ENCODE measurements around the gene VPS9D1. TPM values are rescaled to one million over a fixed set of nuclear protein-coding genes. Genes with fewer than 3 reads are reported as not detected.

The VPS9D1 gene
- total RNA-seq, 1 donor from 2014 or later = 11.3 TPM

- Histone ChIP-seq H3K9me3 (ENCODE audit: insufficient read depth, low read depth, low read length) (no peaks in the 10 kb centered on the region), H3K36me3 (ENCODE audit: insufficient read depth, low read length) (peaks cover 51% of the 10 kb centered on the region), H3K27me3 (ENCODE audit: insufficient read depth, low read length) (no peaks in the 10 kb centered on the region), H3K4me2 (ENCODE audit: low read length) (no peak overlapping the region), H3K9ac (ENCODE audit: low read length) (no peak overlapping the region), H2AFZ (ENCODE audit: low read depth, low read length) (no peak overlapping the region), H3K27ac (ENCODE audit: low read depth, low read length) (no peak overlapping the region), H3K79me2 (ENCODE audit: insufficient read depth, low read length) (peaks cover 17% of the 10 kb centered on the region), H3K4me3 (ENCODE audit: insufficient read depth, low read depth, low read length) (no peak overlapping the region), H3K4me1 (ENCODE audit: insufficient read depth, low read length) (no peaks in the 10 kb centered on the region), H4K20me1 (ENCODE audit: insufficient read depth, low read length) (peaks cover 76% of the 10 kb centered on the region)
- Mint-ChIP-seq H3K27ac (ENCODE audit: unreplicated experiment) (no peak overlapping the region), H3K36me3 (ENCODE audit: low read depth, unreplicated experiment) (peaks cover 24% of the 10 kb centered on the region), H3K4me1 (ENCODE audit: low read depth, unreplicated experiment) (no peaks in the 10 kb centered on the region), H3K4me3 (ENCODE audit: unreplicated experiment) (no peak overlapping the region), H3K27me3 (ENCODE audit: low read depth, unreplicated experiment) (no peaks in the 10 kb centered on the region), H3K9me3 (ENCODE audit: unreplicated experiment) (no peaks in the 10 kb centered on the region)
- TF ChIP-seq EZH2 (IDR thresholded peaks at IDR 0.05; ENCODE audit: insufficient read depth, low read length) (no peak), CTCF (IDR thresholded peaks at IDR 0.05; ENCODE audit: insufficient read depth, low read depth, low read length) (no peak)
- DNase-seq (ENCODE audit: low read depth) (no peak), FAIRE-seq (no peak)
These were observed 13.1 kb upstream of the VPS9D1 start for GRCh38 chr16:89733792-89734191.

- Histone ChIP-seq H3K27ac (ENCODE audit: low read depth, low read length) (no peak overlapping the region), H2AFZ (ENCODE audit: low read depth, low read length) (no peak overlapping the region), H3K36me3 (ENCODE audit: insufficient read depth, low read length) (peaks cover 48% of the 10 kb centered on the region), H3K9ac (ENCODE audit: low read length) (no peak overlapping the region), H3K4me2 (ENCODE audit: low read length) (no peak overlapping the region), H3K4me1 (ENCODE audit: insufficient read depth, low read length) (no peaks in the 10 kb centered on the region), H3K79me2 (ENCODE audit: insufficient read depth, low read length) (peaks cover 17% of the 10 kb centered on the region), H3K9me3 (ENCODE audit: insufficient read depth, low read depth, low read length) (no peaks in the 10 kb centered on the region), H3K4me3 (ENCODE audit: insufficient read depth, low read depth, low read length) (no peak overlapping the region), H3K27me3 (ENCODE audit: insufficient read depth, low read length) (no peaks in the 10 kb centered on the region), H4K20me1 (ENCODE audit: insufficient read depth, low read length) (peaks cover 78% of the 10 kb centered on the region)
- TF ChIP-seq EZH2 (IDR thresholded peaks at IDR 0.05; ENCODE audit: insufficient read depth, low read length) = no peak
- TF ChIP-seq CTCF (IDR thresholded peaks at IDR 0.05; ENCODE audit: insufficient read depth, low read depth, low read length) = no peak
- Mint-ChIP-seq H3K27ac (ENCODE audit: unreplicated experiment) (no peak overlapping the region), H3K27me3 (ENCODE audit: low read depth, unreplicated experiment) (no peaks in the 10 kb centered on the region), H3K9me3 (ENCODE audit: unreplicated experiment) (no peaks in the 10 kb centered on the region), H3K36me3 (ENCODE audit: low read depth, unreplicated experiment) (peaks cover 25% of the 10 kb centered on the region), H3K4me1 (ENCODE audit: low read depth, unreplicated experiment) (no peaks in the 10 kb centered on the region), H3K4me3 (ENCODE audit: unreplicated experiment) (no peak overlapping the region)
- FAIRE-seq = no peak
- DNase-seq (ENCODE audit: low read depth) = no peak
These were observed 12.6 kb upstream of the VPS9D1 start for GRCh38 chr16:89733322-89733721.

GRCh38 chr16:89732918-89733242 is 12.2 kb upstream of the VPS9D1 start:
- Histone ChIP-seq H3K79me2 (ENCODE audit: insufficient read depth, low read length) (peaks cover 18% of the 10 kb centered on the region), H3K9ac (ENCODE audit: low read length) (no peak overlapping the region), H3K27ac (ENCODE audit: low read depth, low read length) (no peak overlapping the region), H3K4me1 (ENCODE audit: insufficient read depth, low read length) (no peaks in the 10 kb centered on the region), H3K9me3 (ENCODE audit: insufficient read depth, low read depth, low read length) (no peaks in the 10 kb centered on the region), H2AFZ (ENCODE audit: low read depth, low read length) (no peak overlapping the region), H4K20me1 (ENCODE audit: insufficient read depth, low read length) (peaks cover 78% of the 10 kb centered on the region), H3K36me3 (ENCODE audit: insufficient read depth, low read length) (peaks cover 48% of the 10 kb centered on the region), H3K4me3 (ENCODE audit: insufficient read depth, low read depth, low read length) (no peak overlapping the region), H3K4me2 (ENCODE audit: low read length) (no peak overlapping the region), H3K27me3 (ENCODE audit: insufficient read depth, low read length) (no peaks in the 10 kb centered on the region)
- no peaks in the 10 kb centered on the region for H3K4me1 Mint-ChIP-seq (ENCODE audit: low read depth, unreplicated experiment)
- no peak overlapping the region for H3K27ac Mint-ChIP-seq (ENCODE audit: unreplicated experiment)
- DNase-seq (ENCODE audit: low read depth) (no peak), FAIRE-seq (no peak)
- no peaks in the 10 kb centered on the region for H3K27me3 Mint-ChIP-seq (ENCODE audit: low read depth, unreplicated experiment)
- peaks cover 25% of the 10 kb centered on the region for H3K36me3 Mint-ChIP-seq (ENCODE audit: low read depth, unreplicated experiment)
- no peak for TF ChIP-seq CTCF (IDR thresholded peaks at IDR 0.05; ENCODE audit: insufficient read depth, low read depth, low read length)
- no peak for TF ChIP-seq EZH2 (IDR thresholded peaks at IDR 0.05; ENCODE audit: insufficient read depth, low read length)
- no peaks in the 10 kb centered on the region for H3K9me3 Mint-ChIP-seq (ENCODE audit: unreplicated experiment)
- no peak overlapping the region for H3K4me3 Mint-ChIP-seq (ENCODE audit: unreplicated experiment)

Data from astrocyte (in vitro differentiated cells and primary cell).